ENCODE measurements around the gene C9orf85.

DNA sequence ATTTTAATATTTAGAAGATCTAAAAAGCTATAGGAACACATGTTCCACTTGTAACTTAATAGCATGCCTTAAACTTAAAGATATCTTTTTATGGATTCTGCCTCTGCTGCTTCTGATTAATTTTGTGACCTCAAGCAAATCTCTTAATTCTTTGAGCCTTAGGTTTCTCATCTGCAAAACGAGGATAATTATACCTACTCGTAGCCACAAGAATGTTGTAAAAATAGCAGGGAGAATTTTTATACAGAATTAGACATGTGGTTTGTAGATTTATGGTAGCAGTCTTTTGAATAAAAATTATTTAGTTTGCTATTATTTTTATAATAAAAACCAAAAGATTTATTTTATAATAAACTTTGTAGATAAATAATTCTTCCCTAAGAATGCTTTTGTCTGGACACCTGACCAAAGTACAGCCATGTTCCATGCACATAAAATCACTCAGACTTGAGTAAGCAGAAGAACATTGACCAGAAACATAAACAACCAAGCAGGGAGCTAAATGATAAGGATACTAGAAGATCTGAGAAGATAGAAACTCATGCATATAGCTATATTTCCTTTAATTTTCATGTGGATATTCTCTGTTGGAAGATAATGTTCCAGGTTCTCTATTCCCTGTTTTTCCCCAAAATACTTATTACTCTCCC lies 18.5 kb downstream of the C9orf85 start:
- TF ChIP-seq, protein P1, sequence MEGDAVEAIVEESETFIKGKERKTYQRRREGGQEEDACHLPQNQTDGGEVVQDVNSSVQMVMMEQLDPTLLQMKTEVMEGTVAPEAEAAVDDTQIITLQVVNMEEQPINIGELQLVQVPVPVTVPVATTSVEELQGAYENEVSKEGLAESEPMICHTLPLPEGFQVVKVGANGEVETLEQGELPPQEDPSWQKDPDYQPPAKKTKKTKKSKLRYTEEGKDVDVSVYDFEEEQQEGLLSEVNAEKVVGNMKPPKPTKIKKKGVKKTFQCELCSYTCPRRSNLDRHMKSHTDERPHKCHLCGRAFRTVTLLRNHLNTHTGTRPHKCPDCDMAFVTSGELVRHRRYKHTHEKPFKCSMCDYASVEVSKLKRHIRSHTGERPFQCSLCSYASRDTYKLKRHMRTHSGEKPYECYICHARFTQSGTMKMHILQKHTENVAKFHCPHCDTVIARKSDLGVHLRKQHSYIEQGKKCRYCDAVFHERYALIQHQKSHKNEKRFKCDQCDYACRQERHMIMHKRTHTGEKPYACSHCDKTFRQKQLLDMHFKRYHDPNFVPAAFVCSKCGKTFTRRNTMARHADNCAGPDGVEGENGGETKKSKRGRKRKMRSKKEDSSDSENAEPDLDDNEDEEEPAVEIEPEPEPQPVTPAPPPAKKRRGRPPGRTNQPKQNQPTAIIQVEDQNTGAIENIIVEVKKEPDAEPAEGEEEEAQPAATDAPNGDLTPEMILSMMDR (conservative IDR thresholded peaks at IDR 0.05; ENCODE audit: low read depth, low read length) = no peak
- TF ChIP-seq, protein P2, sequence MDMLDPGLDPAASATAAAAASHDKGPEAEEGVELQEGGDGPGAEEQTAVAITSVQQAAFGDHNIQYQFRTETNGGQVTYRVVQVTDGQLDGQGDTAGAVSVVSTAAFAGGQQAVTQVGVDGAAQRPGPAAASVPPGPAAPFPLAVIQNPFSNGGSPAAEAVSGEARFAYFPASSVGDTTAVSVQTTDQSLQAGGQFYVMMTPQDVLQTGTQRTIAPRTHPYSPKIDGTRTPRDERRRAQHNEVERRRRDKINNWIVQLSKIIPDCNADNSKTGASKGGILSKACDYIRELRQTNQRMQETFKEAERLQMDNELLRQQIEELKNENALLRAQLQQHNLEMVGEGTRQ (IDR thresholded peaks at IDR 0.05; ENCODE audit: low read depth, low read length) = no peak
- no peak for TF ChIP-seq SMC3 (IDR thresholded peaks at IDR 0.05; ENCODE audit: low read depth, low read length)
